Hindlimb muscle (tissue), 1 donor: ENCODE results near the gene ECPAS. TPM values are rescaled to one million over a fixed set of nuclear protein-coding genes. Genes with fewer than 3 reads are reported as not detected.
"Not testable (repeated sequence)": the region's sequence is repeated elsewhere in the genome, so short reads cannot be mapped to it uniquely, and the experiment has no call there.

Experiments
- DNase-seq: peaks from one replicate; pipeline ENCODE4 v3.0.0-alpha.2; 2013
- polyA plus RNA-seq: library from polyadenylated mRNA; unstranded; fragments of 120-200 nt; gene quantifications from one replicate; pipeline ENCODE4 v1.2.1, GENCODE V29; 2013; ENCODE audit not compliant: insufficient read length

ECPAS gene
- polyA plus RNA-seq, result 152 TPM

DNA sequence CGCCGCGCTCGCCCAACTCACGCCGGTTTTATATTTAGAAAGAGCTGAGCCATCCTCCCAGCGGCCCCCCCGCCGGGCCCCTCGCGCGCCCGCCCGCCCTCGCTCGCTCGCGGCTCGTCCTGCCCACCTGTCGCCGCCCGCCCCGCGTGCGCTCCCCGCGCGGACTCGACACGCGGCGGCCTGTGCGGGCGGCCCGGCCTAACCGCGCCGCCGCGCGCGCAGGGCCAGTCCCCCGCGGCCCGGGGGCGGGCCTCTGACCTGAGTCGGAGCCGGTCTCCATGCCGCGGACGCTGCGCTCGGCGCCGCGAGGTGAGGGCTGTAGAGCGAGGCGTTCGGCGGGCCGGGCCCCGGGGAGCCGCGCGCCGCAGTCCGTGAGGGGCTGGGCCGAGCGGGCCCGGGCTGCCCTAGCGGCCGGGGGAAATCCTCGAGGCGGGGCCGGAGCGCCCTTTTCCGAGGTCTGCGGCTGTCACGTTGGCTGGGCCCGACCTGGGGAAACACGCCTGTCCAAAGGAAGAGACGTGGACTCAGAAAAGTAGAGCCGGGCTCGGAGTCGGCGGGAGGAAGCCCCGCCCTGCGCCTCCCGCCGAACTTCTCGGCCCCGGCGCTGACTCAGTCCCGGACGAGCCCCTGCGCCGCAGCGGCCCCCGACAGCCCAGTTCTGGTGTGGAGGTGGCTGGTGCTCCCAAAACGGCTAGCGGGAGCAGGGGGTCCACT is at the start of gene ECPAS:
TSS of gene ECPAS (minus strand) at position 526 of the 714 bp plus-strand sequence. CDS start 11,465 bp downstream, outside the sequence.
- DNase-seq, result peak; percentile 85

DNA sequence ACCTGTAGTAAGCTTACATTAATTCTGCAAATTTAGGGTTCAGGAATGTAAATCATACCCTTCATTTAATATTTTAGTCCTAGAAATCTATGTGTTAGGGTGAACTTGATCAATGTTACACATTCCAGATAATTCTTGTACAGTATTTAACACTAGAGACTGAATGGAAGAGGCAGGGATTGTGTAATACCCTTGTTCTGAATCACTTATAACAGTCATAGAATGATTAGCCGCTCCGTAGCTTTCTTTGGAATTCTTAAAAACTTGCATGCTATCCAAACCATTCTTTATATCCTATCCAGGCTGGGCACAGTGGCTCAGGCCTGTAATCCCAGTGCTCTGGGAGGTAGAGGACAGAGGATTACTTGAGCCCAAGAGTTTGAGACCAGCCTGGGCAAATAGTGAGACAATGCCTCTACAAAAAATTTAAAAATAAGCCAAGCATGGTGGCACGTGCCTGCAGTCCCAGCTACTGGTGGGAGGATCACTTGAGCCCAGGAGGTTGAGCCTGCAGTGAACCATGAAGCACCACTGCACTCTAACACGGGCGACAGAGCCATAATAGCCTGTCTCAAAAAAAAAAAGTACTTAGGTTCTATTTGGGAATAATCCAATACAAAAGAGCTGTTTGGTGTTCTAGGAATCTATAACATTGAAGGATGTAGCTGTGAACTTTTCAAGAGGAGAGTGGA is 49.1 kb upstream of the ECPAS start:
- DNase-seq, result no peak

- DNase-seq, result no peak
Observed at GRCh38 chr9:111531716-111532115, 47.5 kb upstream of the ECPAS start.

- no peak for DNase-seq
Observed at GRCh38 chr9:111529787-111530186, 45.6 kb upstream of the ECPAS start.

GRCh38 chr9:111527347-111527746 is 43.2 kb upstream of the ECPAS start:
- no peak for DNase-seq

- peak; percentile 88 for DNase-seq
Observed at GRCh38 chr9:111525056-111525977, 41.1 kb upstream of the ECPAS start, which contains the start of gene ZNF483. Gene ZNF483 (plus strand): TSS chr9:111525179. CDS start chr9:111527396, 2,217 bp downstream.

DNA sequence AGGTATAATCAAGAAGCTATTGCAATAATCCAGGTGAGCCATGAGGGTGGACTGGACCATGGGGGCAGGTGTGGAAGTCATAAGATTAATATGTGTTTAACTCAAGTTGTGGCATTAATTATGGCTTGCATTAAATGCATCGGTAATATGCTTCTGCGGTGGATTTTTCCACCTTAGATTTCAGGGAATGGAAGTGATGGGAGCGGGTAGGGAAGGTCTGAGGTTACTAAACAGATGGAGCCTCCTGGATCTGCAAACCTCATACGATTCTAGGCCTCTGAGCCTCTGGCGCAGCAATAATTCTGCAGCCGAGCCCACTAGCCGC is 40.5 kb upstream of the ECPAS start:
- no peak for DNase-seq

- no peak for DNase-seq
Observed at GRCh38 chr9:111516061-111516465, 31.9 kb upstream of the ECPAS start.

DNA sequence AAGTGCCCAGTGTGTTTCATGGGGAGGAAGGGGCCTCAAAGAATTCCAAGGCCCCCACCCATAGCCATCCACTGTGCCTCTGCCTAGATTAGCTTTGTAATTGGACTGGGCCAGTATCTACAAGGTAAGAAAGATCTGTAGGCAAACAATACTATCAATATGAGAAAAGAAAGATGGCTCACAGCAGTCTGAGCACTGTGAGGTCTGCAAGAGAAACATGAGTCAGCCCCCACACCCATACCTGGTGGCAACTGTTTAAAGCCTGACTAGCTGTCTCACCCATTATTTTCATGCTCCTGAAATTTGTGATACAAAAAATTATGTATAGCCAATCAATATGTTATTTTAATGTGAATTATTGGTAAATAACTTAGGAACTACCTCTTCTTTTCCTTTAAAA is 30.8 kb upstream of the ECPAS start:
- DNase-seq, result no peak

GRCh38 chr9:111511581-111511980 is 27.4 kb upstream of the ECPAS start:
- DNase-seq, result not testable (repeated sequence)

- DNase-seq, result no peak
Observed at GRCh38 chr9:111502506-111502905, 18.3 kb upstream of the ECPAS start.

- no peak for DNase-seq
Observed at GRCh38 chr9:111501648-111502047, 17.5 kb upstream of the ECPAS start.

- DNase-seq, result no peak
Observed at GRCh38 chr9:111501005-111501562, 16.9 kb upstream of the ECPAS start.

- DNase-seq, result not testable (repeated sequence)
Observed at GRCh38 chr9:111497196-111497595, 13.0 kb upstream of the ECPAS start.

GRCh38 chr9:111484572-111484894 is 350 bp upstream of the ECPAS start:
- DNase-seq, result no peak

DNA sequence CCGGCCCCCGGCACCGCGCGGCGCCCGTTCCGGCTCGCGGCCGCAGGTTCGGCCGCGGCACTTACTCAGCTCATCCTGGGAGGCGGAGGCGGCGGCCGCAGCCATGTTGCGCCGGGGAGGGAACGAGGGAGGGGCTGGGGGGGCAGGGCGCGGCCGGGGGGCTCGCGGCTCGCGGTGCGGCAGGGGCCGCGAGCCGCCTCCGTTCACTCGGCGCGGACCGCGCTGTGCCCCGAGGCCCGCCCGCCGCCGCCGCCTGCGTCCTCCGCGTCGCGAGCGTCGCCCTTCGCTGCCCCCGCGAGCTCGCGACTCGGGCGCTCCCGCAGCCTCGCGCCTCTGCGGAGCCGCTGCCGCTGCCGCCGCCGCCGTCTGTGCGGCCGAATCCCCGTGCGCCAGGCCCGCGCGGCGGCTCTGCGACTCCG is 735 bp downstream of the ECPAS start:
- peak; percentile 62 for DNase-seq

DNA sequence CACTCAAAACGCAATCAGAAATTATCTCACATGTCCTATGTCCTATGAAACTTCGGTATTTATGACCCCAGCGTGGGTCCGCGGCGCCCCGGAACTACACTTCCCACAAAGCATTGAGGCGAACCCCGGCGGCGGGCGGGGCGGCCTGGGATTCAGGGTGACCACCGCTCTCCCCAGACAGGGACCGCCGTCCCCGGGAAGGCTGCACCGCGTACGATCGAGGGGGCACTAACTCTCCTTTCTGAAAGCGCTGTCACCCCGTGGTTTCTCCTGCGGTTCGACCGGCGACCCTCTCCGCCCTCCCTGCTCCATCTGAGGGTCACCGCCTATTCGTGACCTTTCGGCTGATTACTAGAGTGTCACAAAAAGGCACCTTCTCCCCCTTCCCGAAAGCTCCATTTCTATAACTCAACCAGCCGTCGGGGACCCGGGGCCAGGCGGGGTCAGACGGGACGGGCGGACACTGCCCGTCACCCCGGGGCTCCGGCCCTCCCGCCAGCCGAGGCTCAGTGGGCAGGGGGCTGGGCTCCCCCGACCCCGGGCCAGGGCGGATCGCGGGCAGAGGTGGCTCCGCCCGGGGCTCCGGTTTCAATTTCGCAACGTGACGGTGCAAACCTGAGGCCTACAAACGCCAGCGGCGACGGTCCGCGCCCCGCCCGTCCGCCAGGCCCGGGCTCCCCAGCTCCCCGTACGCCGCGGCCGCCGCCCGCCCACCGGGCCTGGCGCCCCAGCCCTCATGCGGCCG is 1.3 kb downstream of the ECPAS start:
- peak; percentile 72 for DNase-seq

DNA sequence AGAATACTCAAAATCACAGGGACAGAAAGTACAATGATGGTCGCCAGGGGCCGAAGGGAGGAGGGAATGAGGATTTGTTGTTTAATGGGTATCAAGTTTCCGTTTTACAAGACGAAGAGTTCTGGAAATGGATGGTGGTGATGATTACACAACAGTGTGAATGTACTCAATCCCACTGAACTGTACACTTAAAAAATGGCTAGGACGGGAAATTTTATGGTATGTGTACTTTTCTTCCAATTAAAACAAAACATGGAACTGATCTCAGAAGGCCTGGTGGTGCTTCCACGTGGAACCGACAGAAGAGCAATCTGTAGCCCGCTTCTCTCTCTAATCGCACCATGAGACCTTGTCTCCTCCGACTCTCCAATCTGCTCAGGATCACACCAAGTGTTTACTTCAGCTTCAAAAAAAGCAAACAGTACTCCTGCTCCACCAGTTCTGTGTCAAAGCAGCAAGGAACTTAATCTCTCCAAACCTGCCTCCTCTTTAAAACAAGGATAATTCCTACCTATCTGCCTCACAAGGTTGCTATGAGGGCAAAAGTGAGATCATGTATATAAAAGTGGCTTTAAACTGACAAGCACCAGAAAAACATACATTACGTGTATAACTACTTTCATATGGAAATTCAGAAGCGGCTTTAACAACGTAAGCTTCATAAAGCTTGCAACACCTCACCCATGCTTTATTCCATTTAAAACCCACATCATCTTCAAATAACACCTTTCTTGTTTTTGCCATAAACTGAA is 2.1 kb downstream of the ECPAS start:
- DNase-seq, result no peak

DNA sequence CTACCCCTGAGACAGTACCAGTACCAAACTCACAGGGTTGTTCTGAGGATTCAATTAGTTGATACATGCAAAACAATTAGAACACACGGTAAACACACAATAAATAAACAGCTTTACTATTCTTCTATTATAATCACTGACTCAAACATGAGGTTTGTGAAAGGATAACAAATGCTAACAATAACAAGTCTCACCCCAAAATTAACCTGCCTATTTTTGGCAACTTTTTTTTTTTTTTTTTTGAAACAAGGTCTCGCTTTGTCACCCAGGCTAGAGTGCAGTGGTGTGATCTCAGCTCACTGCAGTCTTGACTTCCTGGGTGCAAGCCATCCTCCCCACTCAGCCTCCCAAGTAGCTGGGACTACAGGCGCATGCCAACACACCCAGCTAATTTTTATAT is 6.5 kb downstream of the ECPAS start:
- DNase-seq, result no peak

- DNase-seq, result no peak
Observed at GRCh38 chr9:111475195-111475594, 9.0 kb downstream of the ECPAS start.

DNA sequence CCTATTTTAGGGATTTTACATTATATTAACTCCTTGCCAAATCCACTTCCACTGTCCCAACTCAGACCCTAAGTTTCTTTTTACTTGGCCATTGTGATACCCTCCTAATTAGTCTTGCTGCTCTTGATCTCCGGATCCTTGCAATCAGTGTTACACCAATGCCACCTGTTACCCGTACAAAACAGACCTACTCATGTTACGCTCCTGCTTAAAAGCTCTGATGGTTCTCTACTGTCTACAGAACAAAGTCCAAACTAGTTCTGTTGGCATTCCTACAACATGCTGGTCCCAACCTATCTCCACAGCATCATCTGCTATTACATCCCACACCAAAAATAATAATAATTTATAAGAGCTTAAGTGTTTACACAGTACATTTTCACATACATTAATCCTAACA is 9.8 kb downstream of the ECPAS start:
- no peak for DNase-seq
